ENCODE measurements around the gene ZNF451. TPM values are rescaled to one million over a fixed set of nuclear protein-coding genes. Genes with fewer than 3 reads are reported as not detected.

ZNF451 gene
- total RNA-seq, 1 experiment from 2014 or later: 34.5 TPM

DNA sequence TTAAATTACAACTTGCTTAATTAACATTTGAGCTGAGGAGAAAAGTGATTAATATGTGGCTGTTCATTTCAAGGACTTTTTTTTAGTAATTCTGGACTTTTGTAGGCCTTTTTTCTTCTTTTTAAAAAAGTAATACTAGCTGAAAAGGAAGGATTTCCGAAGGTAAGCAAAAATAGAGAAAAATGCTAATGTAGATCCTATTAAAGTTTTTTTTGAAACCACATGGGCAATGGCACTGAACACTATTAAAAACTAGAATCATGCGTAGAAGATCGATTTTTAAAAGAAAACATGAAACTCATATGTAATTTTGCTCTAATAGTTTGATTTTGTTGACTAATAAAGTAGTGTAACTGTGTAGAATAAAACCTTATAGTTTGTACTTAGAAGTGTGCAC, 84.5 kb downstream of the ZNF451 start:
- peak overlapping the region; percentile 86 for H3K9ac ChIP-seq (ENCODE audit: low read length)
- POLR2A ChIA-PET (ENCODE audit: unreplicated experiment): no interaction called here
- H3K27ac ChIP-seq (ENCODE audit: low read length): peak overlapping the region; percentile 69
- H3K9me3 ChIP-seq (ENCODE audit: low read length): no peaks in the 10 kb centered on the region
- peak overlapping the region; percentile 88 for H3K4me2 ChIP-seq (ENCODE audit: low read length)
- DNase-seq (no peak), ATAC-seq (no peak)
- TF ChIP-seq EZH2 (IDR thresholded peaks at IDR 0.05; ENCODE audit: low read length, unreplicated experiment) (no peak), EZH2phosphoT487 (IDR thresholded peaks at IDR 0.05; ENCODE audit: borderline replicate concordance, low read length) (no peak)
- TF ChIP-seq, protein P1, sequence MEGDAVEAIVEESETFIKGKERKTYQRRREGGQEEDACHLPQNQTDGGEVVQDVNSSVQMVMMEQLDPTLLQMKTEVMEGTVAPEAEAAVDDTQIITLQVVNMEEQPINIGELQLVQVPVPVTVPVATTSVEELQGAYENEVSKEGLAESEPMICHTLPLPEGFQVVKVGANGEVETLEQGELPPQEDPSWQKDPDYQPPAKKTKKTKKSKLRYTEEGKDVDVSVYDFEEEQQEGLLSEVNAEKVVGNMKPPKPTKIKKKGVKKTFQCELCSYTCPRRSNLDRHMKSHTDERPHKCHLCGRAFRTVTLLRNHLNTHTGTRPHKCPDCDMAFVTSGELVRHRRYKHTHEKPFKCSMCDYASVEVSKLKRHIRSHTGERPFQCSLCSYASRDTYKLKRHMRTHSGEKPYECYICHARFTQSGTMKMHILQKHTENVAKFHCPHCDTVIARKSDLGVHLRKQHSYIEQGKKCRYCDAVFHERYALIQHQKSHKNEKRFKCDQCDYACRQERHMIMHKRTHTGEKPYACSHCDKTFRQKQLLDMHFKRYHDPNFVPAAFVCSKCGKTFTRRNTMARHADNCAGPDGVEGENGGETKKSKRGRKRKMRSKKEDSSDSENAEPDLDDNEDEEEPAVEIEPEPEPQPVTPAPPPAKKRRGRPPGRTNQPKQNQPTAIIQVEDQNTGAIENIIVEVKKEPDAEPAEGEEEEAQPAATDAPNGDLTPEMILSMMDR (conservative IDR thresholded peaks at IDR 0.05; ENCODE audit: low read depth, low read length): no peak
- no TSS peak for BruUV-seq (replicated peaks)
- CTCF ChIA-PET: no interaction called here
- peaks cover 6% of the 10 kb centered on the region; the same call in 1 of the 2 replicates for H3K36me3 ChIP-seq (ENCODE audit: low read depth, low read length)
- peaks cover 3% of the 10 kb centered on the region for H3F3A ChIP-seq (ENCODE audit: low read length, unreplicated experiment)
- intact Hi-C loops (cut with micrococcal nuclease): loop anchor here (2.0 to 5.0 kb wide), 4 partner anchors 93 to 272 kb away; partner anchors contain the start of gene KIAA1586
- peaks cover 80% of the 10 kb centered on the region for H3K79me2 ChIP-seq (ENCODE audit: low read length)
- H3K4me3 ChIP-seq (ENCODE audit: low read length): peak overlapping the region; percentile 92
- H3K4me1 ChIP-seq (ENCODE audit: insufficient read depth, low read length): peaks cover 19% of the 10 kb centered on the region
- H3K27me3 ChIP-seq (ENCODE audit: low read length): no peaks in the 10 kb centered on the region
- H4K20me1 ChIP-seq (ENCODE audit: low read length): 0 out of 2 replicates have a peak, but pooled peaks cover 8% of the 10 kb centered on the region
- peak overlapping the region; percentile 81 for H2AFZ ChIP-seq (ENCODE audit: low read length)
- no peaks in the 10 kb centered on the region for H3K9me2 ChIP-seq (replicated peaks; ENCODE audit: low read length)

DNA sequence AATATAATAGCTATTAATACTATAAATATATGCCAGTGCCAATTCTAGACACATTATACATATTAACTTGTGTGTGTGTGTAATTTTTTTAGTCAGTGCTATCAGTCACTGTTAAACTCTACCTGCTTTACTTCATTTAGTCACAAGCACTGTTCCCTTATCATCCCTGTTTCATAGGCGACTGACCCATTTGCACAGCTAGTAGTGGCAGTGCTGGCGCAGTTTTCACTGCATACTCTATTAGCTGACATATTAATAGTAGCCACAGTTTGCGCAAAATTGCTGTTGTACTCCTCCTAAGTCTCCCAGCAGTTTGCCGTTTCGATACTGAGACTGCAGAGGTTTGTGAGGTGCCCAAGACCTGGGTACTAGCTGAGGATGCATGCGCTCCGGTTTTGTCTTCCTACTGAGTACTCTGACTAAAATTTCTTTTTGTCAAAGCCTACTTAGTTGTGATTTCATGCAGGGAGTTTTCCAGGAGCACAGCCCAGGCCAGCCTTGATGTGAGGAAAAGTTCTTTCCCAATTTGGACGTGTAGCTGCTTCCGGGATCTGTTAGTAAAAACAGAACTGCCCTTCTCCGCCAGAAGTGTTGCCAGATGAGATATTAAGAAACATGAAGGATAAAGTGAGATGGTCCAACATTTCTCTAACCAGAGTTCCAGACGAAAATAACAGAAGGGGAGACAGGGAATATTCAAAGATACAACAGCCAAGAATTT, 87.7 kb downstream of the ZNF451 start:
- no peak for ATAC-seq

More for the DNA sequence above, 87.7 kb downstream of the ZNF451 start:
- no TSS peak for BruUV-seq (replicated peaks)
- 0 out of 2 replicates have a peak, but pooled peaks cover 8% of the 10 kb centered on the region for H4K20me1 ChIP-seq (ENCODE audit: low read length)
- H3K9me3 ChIP-seq (ENCODE audit: low read length): no peaks in the 10 kb centered on the region
- H3K9me2 ChIP-seq (replicated peaks; ENCODE audit: low read length): no peaks in the 10 kb centered on the region
- no peak overlapping the region for H2AFZ ChIP-seq (ENCODE audit: low read length)
- no peaks in the 10 kb centered on the region for H3K27me3 ChIP-seq (ENCODE audit: low read length)
- peaks cover 3% of the 10 kb centered on the region for H3F3A ChIP-seq (ENCODE audit: low read length, unreplicated experiment)
- no peak overlapping the region for H3K9ac ChIP-seq (ENCODE audit: low read length)
- TF ChIP-seq EZH2phosphoT487 (IDR thresholded peaks at IDR 0.05; ENCODE audit: borderline replicate concordance, low read length) (no peak), EZH2 (IDR thresholded peaks at IDR 0.05; ENCODE audit: low read length, unreplicated experiment) (no peak)
- TF ChIP-seq, protein P1 (conservative IDR thresholded peaks at IDR 0.05; ENCODE audit: low read depth, low read length): no peak
- peaks cover 14% of the 10 kb centered on the region for H3K4me1 ChIP-seq (ENCODE audit: insufficient read depth, low read length)
- ChIA-PET POLR2A (ENCODE audit: unreplicated experiment) (no interaction called here), CTCF (no interaction called here)
- no peak overlapping the region for H3K4me2 ChIP-seq (ENCODE audit: low read length)
- H3K4me3 ChIP-seq (ENCODE audit: low read length): no peak overlapping the region
- H3K27ac ChIP-seq (ENCODE audit: low read length): no peak overlapping the region
- H3K79me2 ChIP-seq (ENCODE audit: low read length): peaks cover 91% of the 10 kb centered on the region
- H3K36me3 ChIP-seq (ENCODE audit: low read depth, low read length): peaks cover 20% of the 10 kb centered on the region; the same call in 1 of the 2 replicates
- intact Hi-C loops (cut with micrococcal nuclease): no loop called here
- DNase-seq: no peak
